ENCODE measurements around the gene GALNS. TPM values are rescaled to one million over a fixed set of nuclear protein-coding genes. Genes with fewer than 3 reads are reported as not detected.

Gene GALNS
- total and polyA plus RNA-seq, 2 of the 8 experiments (the other 6 are each of a cell fraction or from before 2014, with no cell fraction given): 8.9 to 17.8 TPM

- Histone ChIP-seq H4K5ac (ENCODE audit: insufficient read length, low read depth, low read length) (no peak overlapping the region), H2BK5ac (ENCODE audit: low read depth, low read length) (no peak overlapping the region), H3K4me3 (ENCODE audit: extremely low read depth in 1 of 4, insufficient read depth in 2 of 4, low read depth in 3 of 4, low read length in 4 of 4) (no peak overlapping the region), H3K79me1 (ENCODE audit: low read depth, low read length) (no peaks in the 10 kb centered on the region; the same call in 1 of the 2 replicates), H2AK5ac (ENCODE audit: low read depth, low read length) (no peak overlapping the region), H2BK120ac (replicated peaks; ENCODE audit: low read depth, low read length) (no peak overlapping the region), H3K4me1 (replicated peaks in 1 of 4; ENCODE audit: control insufficient read depth in 3 of 4, insufficient read depth in 4 of 4, low read length in 3 of 4) (no peaks in the 10 kb centered on the region), H3K4me2 (ENCODE audit: insufficient read depth in 1 of 2, low read depth in 2 of 2, low read length in 2 of 2) (no peak overlapping the region), H4K8ac (ENCODE audit: extremely low read depth, insufficient read depth, low read length) (no peak overlapping the region), H3K56ac (replicated peaks; ENCODE audit: insufficient read length, low read depth, low read length) (no peak overlapping the region), H2BK12ac (ENCODE audit: low read depth, low read length) (no peak overlapping the region), H3K4ac (replicated peaks; ENCODE audit: insufficient read length, low read depth, low read length) (no peak overlapping the region), H3K18ac (ENCODE audit: extremely low read depth, low read length) (no peak overlapping the region), H3K27me3 (replicated peaks in 1 of 4; ENCODE audit: control insufficient read depth in 3 of 4, extremely low read depth in 1 of 4, insufficient read depth in 3 of 4, low read length in 3 of 4) (no peaks in the 10 kb centered on the region), H4K91ac (replicated peaks; ENCODE audit: insufficient read length, low read length) (no peak overlapping the region), H3K14ac (ENCODE audit: insufficient read length) (no peak overlapping the region), H4K20me1 (replicated peaks in 1 of 2; ENCODE audit: control insufficient read depth in 1 of 2, insufficient read depth in 2 of 2, low read length in 2 of 2) (peaks cover 0 to 5% of the 10 kb centered on the region in 2 experiments), H2AFZ (ENCODE audit: low read length) (no peak overlapping the region), H2BK15ac (ENCODE audit: low read length) (no peak overlapping the region), H3K79me2 (ENCODE audit: control insufficient read depth in 1 of 2, insufficient read depth in 2 of 2, low read length in 2 of 2) (no peaks in the 10 kb centered on the region), H2BK20ac (ENCODE audit: low read length) (no peak overlapping the region), H3K9ac (replicated peaks in 1 of 4; ENCODE audit: extremely low read depth in 1 of 4, low read depth in 3 of 4, low read length in 3 of 4) (no peak overlapping the region), H3K23me2 (ENCODE audit: low read depth, low read length) (no peaks in the 10 kb centered on the region), H3K36me3 (ENCODE audit: control insufficient read depth in 2 of 4, insufficient read depth in 4 of 4, low read length in 3 of 4) (peaks cover 0 to 2% (median 0%) of the 10 kb centered on the region in 4 experiments; a peak in 1 of 8 replicates), H3K9me3 (ENCODE audit: insufficient read depth in 2 of 2, low read depth in 1 of 2, low read length in 1 of 2) (no peaks in the 10 kb centered on the region), H3K27ac (ENCODE audit: low read depth, low read length) (no peak overlapping the region), H3K23ac (ENCODE audit: insufficient read length) (no peak overlapping the region)
- ChIA-PET CTCF (ENCODE audit: partially characterized antibody) (interaction anchor here (0.9 to 2.4 kb wide), 8 partner anchors 9 to 321 kb away, joined by 3 to 11 read pairs (median 4); no protein-coding TSS in a partner anchor), POLR2A (ENCODE audit: partially characterized antibody) (no interaction called here)
- FAIRE-seq: no peak
- WGBS, 2 experiments (ENCODE audit: extremely low coverage in 1 of 2, insufficient coverage in 1 of 2, insufficient read length in 1 of 2, insufficient replicate concordance in 2 of 2, low coverage in 1 of 2, low lambda C conversion rate in 2 of 2, missing lambda C conversion rate in 1 of 2): 92% methylated on average over 9 of the region's 9 CpGs; no CpG with 5 or more reads in 1 of the 2 experiments
- no peak for TF ChIP-seq NRF1 (IDR thresholded peaks at IDR 0.05; ENCODE audit: low read depth, low read length)
- DNase-seq (ENCODE audit: low read depth in 1 of 2, low spot score in 2 of 2): no peak
Observed at GRCh38 chr16:88846088-88846487, 10.7 kb downstream of the GALNS start.
